Measurements from ENCODE around the gene ATP8B2. TPM values are rescaled to one million over a fixed set of nuclear protein-coding genes. Genes with fewer than 3 reads are reported as not detected.

ATP8B2 gene
- total RNA-seq, 4 donors from 2014 or later: 2.4 to 55.5 (median 11.1) TPM

GRCh38 chr1:154330669-154331068 lies 5.3 kb downstream of the ATP8B2 start:
- TF ChIP-seq CTCF (IDR thresholded peaks at IDR 0.05): no peak
- TF ChIP-seq POLR2A (IDR thresholded peaks at IDR 0.05): no peak
- intact Hi-C loops (cut with DNase I): no loop called here
- Histone ChIP-seq H3K4me3 (no peak overlapping the region), H3K27me3 (peaks cover 0 to 15% (median 0%) of the 10 kb centered on the region in 4 donors), H3K9me3 (no peaks in the 10 kb centered on the region), H3K27ac (peak overlapping the region in 2 of 4 donors; percentile 22 to 49), H3K36me3 (peaks cover 0 to 39% (median 13%) of the 10 kb centered on the region in 3 donors), H3K4me1 (peaks cover 29 to 73% (median 48%) of the 10 kb centered on the region in 3 donors)
- no peak for DNase-seq

- Histone ChIP-seq H3K27ac (peak overlapping the region; percentile 29 to 78 (median 68)), H3K4me3 (peak overlapping the region in 1 of 4 donors; percentile 15), H3K36me3 (peaks cover 0 to 62% (median 13%) of the 10 kb centered on the region in 3 donors), H3K9me3 (no peaks in the 10 kb centered on the region), H3K4me1 (peaks cover 0 to 53% (median 18%) of the 10 kb centered on the region in 3 donors), H3K27me3 (peaks cover 0 to 4% (median 0%) of the 10 kb centered on the region in 4 donors)
- intact Hi-C loops (cut with DNase I): no loop called here
- 75% methylated on average over 13 of the region's 13 CpGs for WGBS, 2 donors
- no peak for TF ChIP-seq POLR2A (IDR thresholded peaks at IDR 0.05)
- TF ChIP-seq CTCF (IDR thresholded peaks at IDR 0.05): no peak
- DNase-seq: no peak
These were observed 9.0 kb downstream of the ATP8B2 start for GRCh38 chr1:154334079-154335024.

DNA sequence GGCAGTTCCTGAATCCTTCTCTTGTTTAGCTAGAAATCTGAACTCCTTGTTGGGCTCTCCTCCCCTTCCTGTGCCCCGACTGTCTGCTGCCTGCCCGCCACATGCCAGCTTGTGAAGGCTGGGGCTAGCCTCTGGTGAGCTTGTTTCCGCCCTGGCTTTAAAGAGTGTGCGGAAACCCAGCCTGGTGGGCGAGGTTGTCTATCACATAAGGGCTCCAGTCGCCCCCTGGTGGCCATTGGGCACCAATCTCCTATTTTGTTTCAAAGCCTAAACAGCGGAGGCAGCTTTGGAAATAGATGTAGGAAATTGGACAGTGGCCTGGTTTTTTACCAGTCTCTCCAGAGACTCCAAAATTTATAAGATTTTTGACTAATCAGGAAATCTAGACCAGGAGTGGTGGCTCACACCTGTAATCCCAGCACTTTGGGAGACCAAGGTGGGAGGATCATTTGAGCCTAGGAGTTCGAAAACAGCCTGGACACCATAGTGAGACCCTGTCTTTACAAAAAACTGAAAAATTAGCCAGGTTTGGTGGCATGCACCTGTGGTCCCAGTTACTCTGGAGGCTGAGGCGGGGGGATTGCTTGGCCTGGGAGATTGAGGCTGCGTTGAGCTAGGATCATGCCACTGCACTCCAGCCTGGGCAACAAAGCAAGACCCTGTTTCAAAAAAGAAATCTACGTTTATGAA lies 9.8 kb downstream of the ATP8B2 start:
- peak overlapping the region in 1 of 4 donors; percentile 15 for H3K4me3 ChIP-seq
- WGBS, 2 donors: 35 to 63% methylated on average over 5 to 11 of the region's 11 CpGs
- intact Hi-C loops (cut with DNase I): no loop called here
- H3K27ac ChIP-seq: peak overlapping the region; percentile 29 to 78 (median 68)
- TF ChIP-seq POLR2A (IDR thresholded peaks at IDR 0.05): no peak
- TF ChIP-seq CTCF (IDR thresholded peaks at IDR 0.05): peak; percentile 86 to 91 (median 86)
- peaks cover 0 to 70% (median 13%) of the 10 kb centered on the region in 3 donors for H3K36me3 ChIP-seq
- H3K4me1 ChIP-seq: peaks cover 0 to 45% (median 10%) of the 10 kb centered on the region in 3 donors
- H3K9me3 ChIP-seq: no peaks in the 10 kb centered on the region
- DNase-seq: peak; percentile 48
- no peaks in the 10 kb centered on the region for H3K27me3 ChIP-seq

DNA sequence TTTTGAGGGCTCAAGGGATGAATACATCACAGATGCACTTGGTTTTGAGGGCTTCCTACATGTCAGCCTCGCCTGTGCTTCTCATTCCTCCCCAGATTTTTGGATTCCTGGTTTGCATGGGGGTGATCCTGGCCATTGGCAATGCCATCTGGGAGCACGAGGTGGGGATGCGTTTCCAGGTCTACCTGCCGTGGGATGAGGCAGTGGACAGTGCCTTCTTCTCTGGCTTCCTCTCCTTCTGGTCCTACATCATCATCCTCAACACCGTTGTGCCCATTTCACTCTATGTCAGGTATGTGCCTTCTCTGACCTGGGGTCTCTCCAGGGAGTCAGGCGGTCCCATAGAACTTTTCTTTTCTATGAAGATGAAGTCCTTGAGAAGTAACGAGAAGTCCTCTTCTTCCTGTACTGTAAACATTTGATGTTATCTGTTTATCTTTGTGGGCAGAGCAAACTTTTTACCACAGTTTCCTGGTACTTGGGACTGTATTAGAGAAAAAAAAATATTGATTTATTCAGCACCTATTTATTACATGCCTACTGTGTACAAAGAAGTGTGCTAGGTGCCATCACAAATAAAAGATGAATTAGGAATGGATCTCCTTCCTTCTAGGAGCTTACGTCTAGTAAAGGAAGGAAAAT lies 12.0 kb downstream of the ATP8B2 start:
- intact Hi-C loops (cut with DNase I): no loop called here
- DNase-seq: no peak
- TF ChIP-seq POLR2A (IDR thresholded peaks at IDR 0.05) (no peak), CTCF (IDR thresholded peaks at IDR 0.05) (no peak)
- Histone ChIP-seq H3K4me1 (peaks cover 0 to 48% (median 13%) of the 10 kb centered on the region in 3 donors), H3K36me3 (peaks cover 0 to 72% (median 4%) of the 10 kb centered on the region in 3 donors), H3K27me3 (no peaks in the 10 kb centered on the region), H3K27ac (peak overlapping the region in 2 of 4 donors; percentile 15 to 44), H3K9me3 (no peaks in the 10 kb centered on the region), H3K4me3 (no peak overlapping the region)
- 83 to 84% methylated on average over 8 of the region's 8 CpGs for WGBS, 2 donors

Data from esophagus squamous epithelium (tissue), 5 donors.